Islet of Langerhans (tissue), 1 donor: ENCODE results near the gene DENND1A.

Experiments
- FAIRE-seq: peaks from one replicate; lab custom pipeline; 2011; peaks lifted over from hg19 to GRCh38; lab: Jason Lieb, UNC

The DENND1A gene

DNA sequence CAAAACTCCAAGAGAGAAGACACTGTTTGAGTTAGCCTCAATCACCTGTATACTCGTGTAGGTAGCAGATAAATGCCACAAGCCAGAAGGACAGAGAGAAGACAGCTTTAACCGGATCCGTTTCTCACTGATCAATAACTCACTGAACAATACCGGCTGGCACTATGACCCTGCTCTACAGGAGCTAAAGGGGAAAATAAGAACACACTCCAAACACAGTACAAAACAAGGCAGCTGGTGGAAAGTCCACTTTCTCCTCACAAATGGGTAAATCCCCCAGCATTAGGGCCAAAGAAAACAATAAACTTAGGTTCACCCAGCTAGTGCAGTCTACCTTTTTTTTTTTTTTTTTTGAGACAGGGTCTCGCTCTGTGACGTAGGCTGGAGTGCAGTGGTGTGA is 404.5 kb downstream of the DENND1A start:
- no peak for FAIRE-seq

DNA sequence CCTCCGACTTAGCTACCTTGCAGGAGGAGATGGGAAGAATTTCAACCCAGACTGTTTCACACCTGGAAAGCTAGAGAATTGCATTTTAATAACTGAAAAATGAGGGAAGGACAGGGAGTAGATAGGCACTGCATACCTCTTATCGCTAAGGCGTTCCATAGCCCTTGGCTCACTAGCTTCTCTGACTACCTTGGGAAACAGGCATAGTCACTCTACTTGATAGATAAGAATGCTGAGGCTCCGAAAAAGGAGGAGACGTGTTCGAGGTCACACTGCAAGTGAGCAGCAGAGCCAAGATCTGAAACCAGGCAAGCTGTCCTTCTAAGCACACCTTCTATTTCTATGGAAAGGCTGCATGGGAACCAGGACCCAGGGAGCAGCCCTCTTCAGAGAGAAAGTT is 405.1 kb downstream of the DENND1A start:
- no peak for FAIRE-seq

DNA sequence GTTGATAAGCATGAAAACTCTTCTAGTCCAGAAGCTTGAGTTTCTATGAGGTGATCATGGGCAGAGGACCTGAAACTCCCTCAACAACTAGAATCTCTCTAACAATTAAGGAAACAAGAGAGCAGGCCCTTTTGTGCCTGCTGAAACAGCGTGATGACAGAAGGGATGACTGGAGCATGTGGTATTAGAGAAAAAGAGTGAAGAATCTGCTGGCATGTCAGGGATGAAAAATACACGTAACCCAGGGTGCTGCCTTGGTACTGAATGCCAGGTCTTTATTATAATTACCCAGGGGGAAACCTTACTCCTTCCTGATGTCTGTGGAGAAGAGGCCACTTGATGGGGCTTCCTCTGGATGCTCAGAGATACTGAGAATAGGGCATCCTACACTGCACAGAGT is 406.1 kb downstream of the DENND1A start:
- no peak for FAIRE-seq

DNA sequence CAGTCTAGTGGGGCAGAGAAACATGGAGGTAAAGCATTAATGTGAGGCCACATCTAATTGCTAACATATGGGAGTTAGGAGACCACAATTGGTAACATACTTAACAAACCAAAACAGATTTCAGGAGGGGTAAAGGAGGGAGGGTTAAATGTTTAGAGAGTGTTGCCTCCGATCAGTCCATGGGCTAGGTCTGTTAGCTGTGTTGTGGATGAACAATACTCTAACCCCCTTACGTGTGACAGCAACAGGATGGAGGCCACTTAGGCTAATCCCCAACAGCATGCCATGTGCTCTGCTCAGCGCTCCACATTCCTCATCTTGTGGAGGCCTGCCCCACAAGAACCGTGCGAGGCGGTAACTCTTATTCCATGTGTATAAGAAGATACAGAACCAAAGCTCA is 406.9 kb downstream of the DENND1A start:
- no peak for FAIRE-seq

DNA sequence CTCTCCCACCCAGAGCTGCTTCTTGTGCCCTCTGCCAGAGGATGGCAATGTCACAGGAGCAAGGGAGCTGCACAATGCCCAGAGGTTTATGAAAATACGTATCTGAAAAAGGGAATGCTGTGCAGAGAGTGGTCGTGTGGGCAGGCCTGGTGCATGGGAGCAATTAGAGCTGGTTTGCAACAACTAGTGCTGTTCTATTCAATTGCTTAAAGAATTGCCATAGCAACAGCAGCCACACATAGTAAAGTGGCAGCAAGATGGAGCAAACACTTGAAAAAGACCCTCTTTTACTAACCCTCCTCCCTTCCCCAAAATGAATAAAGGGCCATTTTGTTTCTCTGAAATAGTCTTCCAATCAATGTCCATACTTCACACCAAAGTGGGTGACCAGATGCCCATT is 407.7 kb downstream of the DENND1A start:
- FAIRE-seq, result no peak

DNA sequence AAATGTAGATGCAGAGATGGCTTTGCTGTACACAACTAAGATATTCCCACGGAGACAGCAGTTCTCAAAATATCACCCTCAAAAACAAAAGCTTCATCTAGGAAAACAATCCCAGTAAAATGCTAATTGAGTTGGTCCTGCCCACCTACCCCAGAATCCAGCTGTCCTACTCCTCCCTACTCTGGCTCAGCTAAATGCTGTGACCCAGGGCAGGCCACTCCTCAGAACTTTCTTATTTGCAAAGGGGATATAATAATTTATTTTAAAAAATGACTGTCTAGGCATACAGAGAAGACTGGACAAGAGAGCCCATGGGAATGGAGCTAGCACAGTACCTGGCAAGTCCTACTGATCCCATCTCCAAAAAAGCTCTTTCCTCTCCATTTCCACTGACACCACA is 411.6 kb downstream of the DENND1A start:
- FAIRE-seq, result no peak

DNA sequence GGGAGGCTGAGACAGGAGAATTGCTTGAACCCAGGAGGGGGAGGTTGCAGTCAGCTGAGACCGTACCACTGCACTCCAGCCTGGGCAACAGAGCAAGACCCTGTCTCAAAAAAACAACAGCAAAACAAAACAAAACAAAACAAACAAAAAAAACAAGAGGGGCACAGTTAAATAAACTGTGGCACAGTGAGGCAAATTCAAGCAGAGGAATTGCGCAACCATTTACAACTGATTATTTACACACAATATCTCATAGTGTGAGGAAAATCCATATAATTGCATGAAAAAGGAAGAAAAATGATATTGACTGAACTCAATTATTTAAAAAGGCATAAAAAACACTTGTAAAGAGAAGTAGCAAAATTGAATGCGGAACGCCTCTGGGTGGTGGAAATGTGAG is 412.4 kb downstream of the DENND1A start:
- no peak for FAIRE-seq

DNA sequence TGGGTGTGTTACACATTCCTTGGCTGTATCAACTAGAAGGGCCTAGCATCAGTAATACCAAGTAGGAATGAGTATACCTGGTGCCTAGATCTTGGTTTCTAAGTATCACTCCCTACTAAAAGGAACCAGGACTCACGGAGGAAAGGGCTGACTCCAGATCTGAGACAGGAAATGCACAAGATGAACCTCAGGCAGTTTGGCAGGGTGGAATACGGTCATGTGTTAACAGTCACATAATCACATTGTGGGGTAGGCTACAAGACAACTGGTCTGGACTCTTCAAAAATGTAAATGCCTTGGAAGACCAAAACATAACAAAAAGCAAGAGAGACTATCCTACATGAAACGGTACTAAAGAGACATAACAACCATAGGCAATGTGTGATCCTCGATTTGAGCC is 415.2 kb downstream of the DENND1A start:
- no peak for FAIRE-seq

DNA sequence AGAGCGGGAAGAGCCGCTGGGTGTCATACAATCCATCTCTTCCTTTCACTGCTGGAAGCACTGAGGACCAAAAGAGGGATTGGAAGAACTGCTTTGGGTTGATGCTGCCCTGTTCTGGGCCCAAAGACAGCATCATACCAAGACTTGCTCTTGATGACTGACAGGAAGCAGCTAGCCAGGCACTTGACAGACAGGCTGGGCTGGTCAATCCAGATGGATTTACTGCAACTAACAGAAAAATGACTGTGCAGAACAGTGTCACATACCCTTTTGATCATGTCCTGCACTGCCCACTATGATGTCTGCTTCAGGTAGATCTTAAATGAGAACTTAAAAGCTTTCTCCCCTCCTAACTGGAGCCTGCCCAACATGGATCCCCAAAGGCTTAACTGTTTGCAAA is 416.4 kb downstream of the DENND1A start:
- no peak for FAIRE-seq

DNA sequence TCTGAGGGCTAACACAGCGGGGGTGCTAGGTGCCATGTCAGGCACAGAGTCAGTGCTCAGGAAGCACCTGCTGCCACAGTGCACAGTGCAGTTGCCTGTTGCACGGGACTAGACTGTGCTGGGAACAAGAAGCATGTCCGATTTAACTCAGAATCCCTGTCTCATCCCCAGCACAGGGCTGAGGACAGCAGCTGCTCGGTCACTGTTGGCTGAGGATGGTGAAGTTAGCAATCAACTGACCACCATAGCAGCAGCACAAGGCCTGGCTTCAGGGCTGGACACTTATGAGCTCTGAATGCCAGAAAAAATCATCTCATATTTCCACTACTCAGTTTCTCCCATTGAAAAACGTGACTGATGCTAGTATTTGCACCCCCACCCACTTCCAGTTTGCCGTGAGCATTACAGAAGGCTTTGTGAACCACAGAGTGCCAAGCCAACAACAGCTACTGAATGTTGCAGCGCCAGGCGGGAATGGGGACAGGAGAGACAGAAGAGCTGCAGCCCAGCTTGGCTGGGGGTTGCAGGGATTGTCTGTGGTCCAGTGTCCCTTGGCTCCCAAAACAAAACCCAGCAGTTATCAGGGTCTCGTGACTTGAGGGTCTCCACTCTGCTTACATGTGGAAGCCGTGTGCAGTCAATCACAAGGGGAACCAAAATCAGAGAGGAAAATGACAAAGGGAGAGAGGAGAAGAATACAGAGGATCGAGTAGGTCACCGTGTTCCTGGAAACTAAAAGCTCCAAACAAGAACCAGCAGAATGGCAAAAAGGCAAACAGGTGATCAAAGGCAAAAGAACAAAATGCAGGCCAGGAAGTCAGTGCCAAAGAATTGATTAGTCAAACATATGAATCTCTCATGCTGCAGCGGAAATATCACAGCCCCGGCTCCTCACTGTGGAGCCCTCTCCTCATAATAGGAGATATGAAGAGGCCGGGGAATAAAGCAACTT is 418.3 kb downstream of the DENND1A start:
- no peak for FAIRE-seq

DNA sequence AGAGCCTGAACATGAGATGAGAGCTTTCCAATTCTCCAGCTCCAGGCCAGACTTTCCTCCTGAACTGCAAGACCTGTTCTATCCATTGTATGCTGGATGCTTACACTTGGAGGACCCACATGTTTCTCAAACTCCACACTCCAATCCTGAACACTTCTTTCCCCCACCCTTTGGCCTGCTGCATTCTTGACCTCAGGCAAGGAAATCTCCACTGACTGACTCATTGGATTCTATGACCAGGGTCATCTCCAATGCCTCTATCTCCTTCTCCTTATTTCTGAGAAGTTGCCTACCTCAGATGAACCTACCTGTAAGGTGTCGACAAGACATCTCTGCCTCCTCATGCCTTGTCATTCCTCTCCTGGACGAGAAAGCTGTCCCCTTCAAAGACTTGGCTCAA is 420.3 kb downstream of the DENND1A start:
- FAIRE-seq, result no peak

DNA sequence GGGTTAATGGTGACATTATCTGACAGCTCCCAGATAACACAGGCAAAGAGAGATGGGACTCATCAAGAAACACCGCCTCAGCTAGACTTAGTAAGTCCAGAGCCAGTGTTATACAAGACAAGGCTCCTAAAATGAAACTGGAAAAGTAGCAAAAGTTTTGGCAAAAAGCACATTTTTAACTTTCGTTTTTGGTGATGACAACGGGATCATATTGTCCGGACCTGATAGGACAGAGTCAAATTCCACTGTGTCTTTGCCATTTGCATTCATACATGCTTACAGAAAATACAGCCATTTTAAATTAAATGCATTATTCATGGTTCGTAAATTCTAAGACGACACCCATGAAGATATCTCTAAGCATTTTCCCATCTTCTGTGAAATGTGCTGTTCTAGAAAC is 421.9 kb downstream of the DENND1A start:
- FAIRE-seq, result no peak

DNA sequence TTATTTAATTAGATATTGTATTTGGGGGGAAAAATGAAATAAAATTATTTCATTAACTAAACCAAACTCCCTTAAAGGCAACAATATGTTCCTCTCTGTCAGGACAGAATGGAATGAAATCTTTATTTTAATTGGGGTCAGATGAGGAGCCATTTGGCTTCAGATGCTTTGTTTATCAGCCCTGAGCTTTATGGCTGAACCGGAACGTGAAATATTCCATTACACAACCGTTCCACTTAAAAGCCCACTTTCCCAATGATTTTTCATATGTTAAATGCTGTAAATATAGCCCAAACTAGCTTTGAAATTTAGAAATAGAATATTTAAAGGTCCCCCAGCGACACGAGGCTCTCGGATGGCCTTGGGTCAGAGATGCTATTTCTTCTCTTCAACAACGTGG is 424.4 kb downstream of the DENND1A start:
- no peak for FAIRE-seq

DNA sequence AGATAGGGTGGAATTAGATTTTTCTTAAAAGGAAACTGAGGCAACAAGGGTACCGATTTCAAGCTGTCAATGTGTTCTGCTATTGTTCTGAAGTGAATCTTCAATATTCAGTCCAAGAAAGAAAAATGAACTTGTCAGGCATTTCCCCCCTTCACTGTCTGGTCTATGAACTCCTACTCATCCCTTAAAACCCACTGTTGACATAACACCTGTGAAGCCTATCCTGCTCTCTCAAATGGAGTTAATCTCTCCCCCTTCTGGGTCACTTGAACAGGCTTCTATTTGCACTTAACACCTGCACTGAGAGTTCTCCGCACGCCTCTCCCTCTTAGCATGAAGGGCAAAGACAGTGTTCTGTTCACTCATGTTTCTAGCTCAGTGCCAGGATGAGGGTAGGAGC is 429.6 kb downstream of the DENND1A start:
- FAIRE-seq, result no peak

DNA sequence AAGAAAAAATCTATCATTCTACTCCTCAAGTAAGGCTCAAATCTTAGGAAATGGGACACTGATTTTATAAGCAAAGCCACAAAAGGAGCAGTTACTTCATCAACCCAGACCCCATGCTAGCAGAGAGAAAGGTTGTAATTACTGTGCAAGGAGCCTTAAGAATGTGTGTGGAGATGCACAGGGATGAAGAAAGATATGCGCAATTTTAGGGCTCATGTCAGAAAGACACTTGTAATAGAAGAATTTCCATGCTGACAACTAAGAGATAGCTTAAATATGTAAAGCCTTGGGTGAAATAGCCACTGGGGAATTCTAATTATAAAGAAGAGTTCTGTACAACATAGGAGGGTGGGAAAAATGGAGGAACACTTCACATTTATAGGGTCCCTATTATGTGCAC is 432.1 kb downstream of the DENND1A start:
- FAIRE-seq, result no peak

DNA sequence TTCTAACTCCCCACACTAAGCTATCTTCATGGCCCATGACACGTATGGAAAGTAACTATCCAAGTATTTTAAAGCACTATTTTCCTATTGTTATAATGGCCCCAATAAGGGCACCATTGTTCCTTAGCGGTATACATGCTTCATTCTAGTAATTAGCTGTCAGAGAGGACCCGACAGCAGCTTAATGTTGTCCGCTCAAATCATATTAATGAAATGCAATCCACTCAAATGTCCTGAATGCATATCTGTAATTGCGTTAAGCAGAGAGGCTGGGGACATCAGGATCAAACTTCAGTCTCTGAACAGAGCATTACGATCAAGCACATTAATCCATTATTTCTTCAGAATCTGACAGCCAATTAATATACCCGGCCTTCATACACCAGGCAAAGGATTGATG is 434.2 kb downstream of the DENND1A start:
- FAIRE-seq, result no peak

DNA sequence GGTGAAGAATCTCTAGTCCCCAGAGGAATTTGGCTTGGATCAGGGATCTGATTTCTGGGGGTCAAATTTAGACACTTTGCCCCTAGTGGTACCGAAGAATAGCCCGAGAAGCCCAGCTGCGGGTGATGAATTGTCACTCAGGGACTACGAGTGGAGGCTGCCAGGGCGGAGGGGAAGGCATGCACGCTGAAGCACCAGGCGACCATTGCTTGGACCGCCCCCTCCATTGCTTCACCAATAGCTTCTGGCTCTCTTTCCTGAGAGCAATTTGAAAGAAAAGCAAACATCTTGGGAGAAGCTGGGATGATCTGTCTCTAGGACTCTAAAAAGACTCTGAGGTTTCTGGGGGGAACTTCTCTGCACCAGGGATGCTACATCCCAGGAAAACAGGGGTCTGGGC is 436.3 kb downstream of the DENND1A start:
- no peak for FAIRE-seq

DNA sequence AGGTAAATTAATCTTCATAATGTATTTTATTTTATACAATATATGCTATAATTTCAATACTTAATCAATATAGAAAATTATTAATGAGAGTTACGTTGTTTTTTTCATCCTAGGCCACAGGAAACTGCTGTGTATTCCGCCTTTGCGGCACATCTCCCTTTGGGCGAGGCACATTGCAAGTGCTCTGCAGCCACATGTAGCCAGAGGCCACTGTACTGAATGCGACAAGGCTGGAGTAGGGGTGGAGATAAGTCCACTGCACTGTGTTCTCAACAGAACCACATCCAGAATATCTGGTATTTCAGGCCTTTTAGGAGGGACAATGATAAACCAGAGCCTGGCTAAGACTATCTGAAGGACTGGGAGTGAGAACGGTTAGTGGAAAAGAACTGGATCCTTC is 439.2 kb downstream of the DENND1A start:
- no peak for FAIRE-seq

DNA sequence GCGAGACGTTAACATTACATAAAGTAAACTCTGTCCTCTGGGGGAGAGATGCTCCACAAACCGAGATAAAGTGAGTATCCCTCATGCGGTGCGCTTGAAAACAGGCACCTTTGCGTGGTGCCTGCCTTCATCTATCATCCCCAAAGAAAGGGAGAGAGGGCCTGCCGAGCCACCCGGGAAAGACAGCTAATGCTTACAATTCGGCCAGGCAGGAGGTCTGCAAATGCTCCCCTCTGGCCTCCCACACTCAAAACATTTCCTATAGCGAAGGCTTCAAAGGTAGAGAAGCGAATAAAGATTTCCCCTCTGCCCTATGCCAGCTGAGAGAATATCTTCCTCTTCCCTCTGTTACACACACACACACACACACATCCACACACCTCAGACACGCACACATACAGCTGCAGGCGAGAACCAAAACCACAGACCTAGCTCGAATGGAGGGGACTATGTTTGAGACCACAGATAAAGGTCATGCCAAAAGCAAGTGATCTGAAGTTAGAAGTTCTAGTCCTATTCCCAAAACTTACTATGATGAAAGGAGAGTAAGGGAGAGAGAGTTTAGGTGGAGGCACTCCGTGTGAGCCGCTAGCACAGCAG is 441.1 kb downstream of the DENND1A start:
- no peak for FAIRE-seq

DNA sequence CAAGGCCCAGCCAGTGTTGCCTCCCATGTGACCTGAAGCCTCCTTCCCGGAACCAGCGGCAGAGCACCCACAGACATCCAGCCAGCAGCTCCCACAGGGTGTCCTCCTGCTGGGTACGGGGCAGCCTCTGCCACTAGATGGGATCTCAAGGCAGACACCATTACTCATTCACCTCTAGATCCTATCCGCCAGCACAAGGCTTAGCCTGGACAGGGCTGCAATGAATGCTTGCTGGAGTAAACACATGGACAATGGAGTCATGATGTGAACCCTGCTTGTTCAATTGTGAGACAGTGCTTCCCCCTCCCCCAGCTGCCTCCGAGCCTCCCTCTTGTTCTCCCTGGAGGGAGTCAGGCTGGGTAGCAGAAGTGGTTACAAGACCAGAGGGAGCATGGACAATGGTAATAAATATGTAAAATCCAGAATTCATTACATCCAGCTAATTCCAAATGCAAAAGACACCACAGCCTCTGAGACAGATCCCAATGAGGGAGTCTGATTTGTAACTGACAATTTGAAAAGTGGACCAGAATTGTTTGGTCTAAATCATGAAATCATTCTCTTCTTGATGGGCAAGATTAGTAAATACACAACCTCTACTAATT is 441.9 kb downstream of the DENND1A start:
- FAIRE-seq, result no peak

DNA sequence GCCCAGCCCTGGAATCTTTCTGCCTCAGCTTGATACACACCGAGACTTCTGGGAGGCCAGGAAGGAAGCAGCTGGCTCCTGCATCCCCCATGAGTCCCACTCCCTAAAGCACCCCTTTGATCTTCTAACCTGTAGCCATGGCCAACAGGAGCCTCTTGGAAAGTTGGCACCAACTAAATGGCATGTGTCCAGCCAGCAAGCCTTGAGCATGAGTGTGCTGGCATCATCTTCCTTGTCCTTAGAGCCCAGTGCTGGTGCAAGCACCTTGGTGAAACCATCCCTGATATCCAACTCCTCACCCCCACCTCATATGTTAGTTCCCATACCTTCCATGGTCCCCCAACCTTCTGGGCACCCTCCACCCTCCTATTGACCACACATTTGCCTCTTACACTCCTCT is 443.5 kb downstream of the DENND1A start:
- no peak for FAIRE-seq

DNA sequence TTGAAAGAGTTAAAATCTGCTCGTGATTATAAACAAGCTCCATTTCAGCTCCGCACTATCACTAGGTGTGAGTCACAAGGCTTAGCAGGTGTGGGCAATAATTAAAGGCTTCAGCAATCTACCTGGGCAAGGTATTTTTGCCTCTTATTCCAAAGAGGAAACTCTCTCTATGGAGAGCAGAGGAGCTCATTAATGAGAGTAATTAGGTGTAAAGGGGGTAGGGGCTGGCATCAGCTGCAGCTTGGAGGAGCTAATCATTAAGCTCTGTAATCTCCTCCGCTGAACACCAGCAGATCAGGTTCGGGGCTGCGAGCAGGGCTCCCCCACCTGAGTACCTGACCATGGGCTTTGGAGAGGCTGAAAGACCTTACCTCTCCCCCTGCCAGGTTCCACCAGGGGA is 444.7 kb downstream of the DENND1A start:
- no peak for FAIRE-seq

DNA sequence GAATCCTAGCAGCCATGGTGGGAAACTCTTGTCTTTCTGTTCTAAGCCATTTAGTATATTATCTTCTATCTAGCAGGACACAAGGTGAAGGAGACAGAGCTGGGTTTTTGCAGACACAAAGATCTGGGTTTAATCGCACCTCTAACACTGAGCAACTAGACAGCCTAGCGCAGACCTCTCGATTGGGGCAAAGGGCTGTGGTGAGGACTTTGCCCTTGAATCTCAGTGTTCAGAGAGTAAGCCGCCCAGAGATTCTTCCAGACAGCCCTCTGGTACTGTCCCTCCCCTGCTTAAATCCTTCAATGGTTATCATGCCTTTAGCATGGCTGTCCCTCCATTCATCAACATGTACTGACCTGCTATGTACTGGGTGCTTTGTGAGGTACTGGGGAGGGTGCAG is 445.8 kb downstream of the DENND1A start:
- FAIRE-seq, result no peak
